Gastrocnemius medialis (tissue), 4 donors: Measurements from ENCODE around the gene CCDC38. TPM values are rescaled to one million over a fixed set of nuclear protein-coding genes. Genes with fewer than 3 reads are reported as not detected.

ENCODE experiments used
- ATAC-seq, 2 donors: fragments of 150-250 bp; one replicate each; pipeline ENCODE4 v1.9.1; 2016
- DNase-seq, 2 donors: peaks; one replicate each; pipeline ENCODE4 v3.0.0-alpha.2; 2019
- H3K27ac ChIP-seq, 4 donors: fragments of 200-600 bp; sonication (generic); 1 replicate in 1 of 4; 2 replicates in 3 of 4; pipeline ENCODE4 v1.5.1; 2016 to 2018; ENCODE audit warnings: mild to moderate bottlenecking in 2 of 4, moderate library complexity in 1 of 4
- H3K27me3 ChIP-seq, 3 donors: fragments of 200-600 bp; sonication (generic) in 2 of 3; 1 replicate in 1 of 3; 2 replicates in 2 of 3; pipeline versions ENCODE4 v1.5.1 to v1.6.0; 2016 to 2019; ENCODE audit warnings: mild to moderate bottlenecking in 1 of 3, moderate library complexity in 1 of 3
- H3K36me3 ChIP-seq, 2 donors: fragments of 200-600 bp; sonication (generic) in 1 of 2; one replicate each; pipeline ENCODE4 v1.5.1; 2017 to 2018
- H3K4me1 ChIP-seq, 2 donors: fragments of 200-600 bp; sonication (generic) in 1 of 2; one replicate each; pipeline ENCODE4 v1.5.1; 2016 to 2017; ENCODE audit warnings: mild to moderate bottlenecking in 2 of 2
- H3K4me3 ChIP-seq, 4 donors: fragments of 200-600 bp; sonication (generic) in 3 of 4; 1 replicate in 1 of 4; 2 replicates in 3 of 4; pipeline ENCODE4 v1.5.1; 2016 to 2019; ENCODE audit warnings: mild to moderate bottlenecking in 2 of 4
- H3K9me3 ChIP-seq, 3 donors: fragments of 200-600 bp; sonication (generic) in 2 of 3; 1 replicate in 1 of 3; 2 replicates in 2 of 3; pipeline ENCODE4 v1.5.1; 2016 to 2019
- CTCF ChIP-seq, 5 experiments: fragments of 450-650 bp in 3 of 5; fragments of 200-600 bp in 2 of 5; sonication (generic) in 2 of 5; IDR thresholded peaks in 4 of 5; conservative IDR thresholded peaks in 1 of 5; 1 replicate in 4 of 5; 2 replicates in 1 of 5; pipeline ENCODE4 v1.5.1; 2016 to 2019; ENCODE audit warnings: antibody characterized with exemption in 5 of 5, mild to moderate bottlenecking in 3 of 5, moderate library complexity in 3 of 5
- POLR2A ChIP-seq, 2 donors: fragments of 450-650 bp; IDR thresholded peaks; one replicate each; pipeline ENCODE4 v1.6.1; 2017; ENCODE audit warnings: antibody characterized with exemption in 2 of 2, mild to moderate bottlenecking in 2 of 2, moderate library complexity in 2 of 2
- in situ Hi-C, 4 donors: fragments of 200-750 bp; cut with MboI; loops; one replicate each; pipeline versions ENCODE4 v1.15.0 to v1.8.0; 2017; ENCODE audit warnings: low sequenced_read_pairs in 4 of 4
- intact Hi-C: fragments of 100-400 bp; cut with DNase I; formaldehyde crosslinking; loops from one replicate; pipeline ENCODE4 v1.15.1; 2023; ENCODE audit warnings: low total_unique reads
- total RNA-seq, 4 donors: library from RNA; depleted of rRNA; stranded (reverse); fragments of >200 nt; gene quantifications; one replicate each; pipeline versions ENCODE4 v1.1.0 to v1.2.3, GENCODE V29; 2016

CCDC38 gene
- total RNA-seq, 4 donors from 2014 or later, result not detected

- intact Hi-C loops (no loop called here), in situ Hi-C loops (no loop called here)
- TF ChIP-seq POLR2A (IDR thresholded peaks at IDR 0.05) (no peak), CTCF (IDR thresholded peaks at IDR 0.05 in 4 of 5, conservative IDR thresholded peaks at IDR 0.05 in 1 of 5) (no peak)
Measured at GRCh38 chr12:95877622-95878021, 64.8 kb downstream of the CCDC38 start.

DNA sequence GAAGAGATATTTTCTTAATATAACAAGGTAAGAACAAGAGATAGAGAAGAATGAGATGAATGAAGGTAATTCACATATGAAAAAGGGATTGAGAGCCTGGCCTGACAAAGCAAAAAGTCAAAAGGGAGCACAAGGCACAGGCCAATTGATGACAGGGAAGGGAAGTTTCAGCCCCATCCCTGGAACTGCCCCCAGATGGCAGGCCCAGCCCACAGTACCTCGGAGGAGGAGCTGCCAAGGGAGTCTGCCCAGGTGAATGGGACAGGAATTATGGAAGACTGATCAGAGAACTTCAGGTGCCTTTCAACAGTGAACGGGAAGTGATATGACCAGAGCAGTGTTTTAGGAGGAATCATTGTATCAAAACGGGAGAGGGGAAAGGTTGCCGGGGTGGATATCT lies 68.0 kb downstream of the CCDC38 start:
- H3K9me3 ChIP-seq, result no peaks in the 10 kb centered on the region
- in situ Hi-C loops, result no loop called here
- no peaks in the 10 kb centered on the region for H3K4me1 ChIP-seq
- DNase-seq (no peak), ATAC-seq (no peak)
- no peak for TF ChIP-seq CTCF (IDR thresholded peaks at IDR 0.05 in 4 of 5, conservative IDR thresholded peaks at IDR 0.05 in 1 of 5)
- TF ChIP-seq POLR2A (IDR thresholded peaks at IDR 0.05), result no peak
- no peak overlapping the region for H3K4me3 ChIP-seq
- peaks cover 0 to 10% of the 10 kb centered on the region in 2 donors for H3K36me3 ChIP-seq
- intact Hi-C loops, result no loop called here
- H3K27me3 ChIP-seq, result no peaks in the 10 kb centered on the region
- H3K27ac ChIP-seq, result no peak overlapping the region

More at GRCh38 chr12:95877622-95878021, 64.8 kb downstream of the CCDC38 start:
- no peak overlapping the region for H3K4me3 ChIP-seq
- DNase-seq (no peak), ATAC-seq (no peak)
- H3K4me1 ChIP-seq, result peaks cover 0 to 5% of the 10 kb centered on the region in 2 donors
- H3K27ac ChIP-seq, result no peak overlapping the region
- H3K36me3 ChIP-seq, result no peaks in the 10 kb centered on the region
- no peaks in the 10 kb centered on the region for H3K27me3 ChIP-seq
- no peaks in the 10 kb centered on the region for H3K9me3 ChIP-seq

GRCh38 chr12:95870897-95871296 lies 71.5 kb downstream of the CCDC38 start:
- in situ Hi-C loops, result no loop called here
- intact Hi-C loops, result no loop called here

DNA sequence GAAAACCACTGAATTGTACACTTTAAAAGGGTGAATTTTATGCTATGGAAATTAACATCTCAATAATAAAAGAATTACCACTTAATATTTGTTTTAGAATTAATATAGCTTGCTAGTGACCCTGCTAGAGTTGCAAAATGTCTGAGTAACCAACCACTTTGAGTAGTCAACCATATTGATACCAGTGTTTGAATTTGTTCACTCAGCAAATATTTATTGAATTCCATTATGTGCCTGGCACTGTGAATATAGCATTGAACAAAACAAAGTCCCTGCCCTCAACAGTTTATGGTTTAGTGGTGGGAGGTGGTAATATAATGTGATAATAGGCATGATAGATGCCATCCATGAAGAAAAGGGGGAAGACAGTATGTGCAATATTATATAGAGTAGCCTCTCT lies 79.1 kb downstream of the CCDC38 start:
- no peak for DNase-seq
- peaks cover 14 to 15% of the 10 kb centered on the region in 2 donors for H3K4me1 ChIP-seq
- no peak overlapping the region for H3K27ac ChIP-seq
- H3K4me3 ChIP-seq, result no peak overlapping the region
- peaks cover 0 to 43% of the 10 kb centered on the region in 2 donors for H3K36me3 ChIP-seq
- no peaks in the 10 kb centered on the region for H3K9me3 ChIP-seq
- in situ Hi-C loops (no loop called here), intact Hi-C loops (no loop called here)
- no peaks in the 10 kb centered on the region for H3K27me3 ChIP-seq
- TF ChIP-seq CTCF (IDR thresholded peaks at IDR 0.05 in 4 of 5, conservative IDR thresholded peaks at IDR 0.05 in 1 of 5) (no peak), POLR2A (IDR thresholded peaks at IDR 0.05) (no peak)
- no peak for ATAC-seq

More at GRCh38 chr12:95870897-95871296, 71.5 kb downstream of the CCDC38 start:
- Histone ChIP-seq H3K4me3 (no peak overlapping the region), H3K36me3 (peaks cover 0 to 29% of the 10 kb centered on the region in 2 donors), H3K27me3 (no peaks in the 10 kb centered on the region), H3K4me1 (no peaks in the 10 kb centered on the region), H3K27ac (no peak overlapping the region), H3K9me3 (no peaks in the 10 kb centered on the region)
- TF ChIP-seq CTCF (IDR thresholded peaks at IDR 0.05 in 4 of 5, conservative IDR thresholded peaks at IDR 0.05 in 1 of 5) (no peak), POLR2A (IDR thresholded peaks at IDR 0.05) (no peak)
- DNase-seq (no peak), ATAC-seq (no peak)

DNA sequence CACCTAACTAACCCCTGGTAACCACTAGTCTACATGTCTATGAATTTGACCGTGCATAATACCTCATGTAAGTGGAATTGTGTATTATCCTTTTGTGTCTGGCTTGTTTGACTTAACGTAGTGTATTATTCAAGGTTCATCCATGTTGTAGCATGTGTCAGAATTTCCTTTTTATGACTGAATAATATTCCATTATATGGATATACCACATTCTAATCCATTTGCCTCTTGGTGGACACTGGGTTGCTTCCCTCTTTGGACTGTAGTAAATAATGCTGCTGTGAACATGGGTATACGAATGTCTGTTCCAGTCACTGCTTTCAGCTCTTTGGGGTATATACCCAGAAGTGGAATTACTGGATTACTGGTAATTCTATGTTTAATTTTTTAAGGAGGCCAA lies 80.4 kb downstream of the CCDC38 start:
- H3K4me3 ChIP-seq, result no peak overlapping the region
- no peak for ATAC-seq
- H3K36me3 ChIP-seq, result peaks cover 0 to 35% of the 10 kb centered on the region in 2 donors
- H3K9me3 ChIP-seq, result no peaks in the 10 kb centered on the region
- TF ChIP-seq POLR2A (IDR thresholded peaks at IDR 0.05) (no peak), CTCF (IDR thresholded peaks at IDR 0.05 in 4 of 5, conservative IDR thresholded peaks at IDR 0.05 in 1 of 5) (no peak)
- no peaks in the 10 kb centered on the region for H3K27me3 ChIP-seq
- intact Hi-C loops, result no loop called here
- in situ Hi-C loops, result no loop called here
- H3K4me1 ChIP-seq, result peaks cover 18% of the 10 kb centered on the region in 2 donors
- H3K27ac ChIP-seq, result no peak overlapping the region
- no peak for DNase-seq
